ENCODE measurements around the gene NELFA. TPM values are rescaled to one million over a fixed set of nuclear protein-coding genes. Genes with fewer than 3 reads are reported as not detected.

Gene NELFA
- total RNA-seq, 1 donor from 2014 or later, result 39.6 TPM

DNA sequence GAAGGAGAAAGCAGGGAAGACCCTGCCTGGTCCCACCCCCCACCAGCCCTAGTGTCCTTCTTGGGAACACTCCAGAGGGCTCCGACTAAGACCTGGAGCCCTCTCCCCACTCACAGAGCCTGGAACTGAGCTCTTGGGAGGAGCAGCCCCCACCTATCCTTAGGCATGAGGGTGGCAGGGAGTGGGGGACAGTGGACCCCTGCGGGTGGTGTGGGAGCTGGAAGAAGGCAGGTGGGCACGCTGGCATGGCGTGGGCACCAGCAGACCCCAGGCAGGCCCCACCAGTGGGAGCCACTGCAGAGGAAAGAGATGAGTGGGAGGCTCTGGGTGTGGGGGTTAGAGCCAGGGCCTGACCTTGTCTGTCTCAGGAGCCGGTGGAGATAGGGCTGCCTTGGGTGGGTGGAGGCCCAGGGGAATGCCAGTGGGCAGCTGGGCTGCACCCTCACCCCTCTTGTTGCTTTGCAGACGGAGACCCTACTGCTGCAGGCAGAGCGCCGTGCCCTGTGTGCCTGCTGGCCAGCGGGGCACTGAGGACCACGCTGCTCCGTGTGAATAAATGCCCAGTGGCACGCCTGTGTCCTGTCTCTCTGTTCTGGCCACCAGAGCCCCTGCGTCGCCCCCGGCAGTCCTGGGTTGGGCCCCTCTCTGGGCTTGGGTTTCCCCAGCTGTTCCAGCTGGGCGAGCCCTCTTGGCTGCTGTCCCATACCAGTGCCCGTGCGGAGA is 34.8 kb upstream of the NELFA start:
- H3K27ac Mint-ChIP-seq (ENCODE audit: unreplicated experiment), result no peak overlapping the region
- no peak overlapping the region for H3K4me3 Mint-ChIP-seq (ENCODE audit: unreplicated experiment)
- peaks cover 12% of the 10 kb centered on the region for H3K27me3 Mint-ChIP-seq (ENCODE audit: unreplicated experiment)
- TF ChIP-seq, protein P1, sequence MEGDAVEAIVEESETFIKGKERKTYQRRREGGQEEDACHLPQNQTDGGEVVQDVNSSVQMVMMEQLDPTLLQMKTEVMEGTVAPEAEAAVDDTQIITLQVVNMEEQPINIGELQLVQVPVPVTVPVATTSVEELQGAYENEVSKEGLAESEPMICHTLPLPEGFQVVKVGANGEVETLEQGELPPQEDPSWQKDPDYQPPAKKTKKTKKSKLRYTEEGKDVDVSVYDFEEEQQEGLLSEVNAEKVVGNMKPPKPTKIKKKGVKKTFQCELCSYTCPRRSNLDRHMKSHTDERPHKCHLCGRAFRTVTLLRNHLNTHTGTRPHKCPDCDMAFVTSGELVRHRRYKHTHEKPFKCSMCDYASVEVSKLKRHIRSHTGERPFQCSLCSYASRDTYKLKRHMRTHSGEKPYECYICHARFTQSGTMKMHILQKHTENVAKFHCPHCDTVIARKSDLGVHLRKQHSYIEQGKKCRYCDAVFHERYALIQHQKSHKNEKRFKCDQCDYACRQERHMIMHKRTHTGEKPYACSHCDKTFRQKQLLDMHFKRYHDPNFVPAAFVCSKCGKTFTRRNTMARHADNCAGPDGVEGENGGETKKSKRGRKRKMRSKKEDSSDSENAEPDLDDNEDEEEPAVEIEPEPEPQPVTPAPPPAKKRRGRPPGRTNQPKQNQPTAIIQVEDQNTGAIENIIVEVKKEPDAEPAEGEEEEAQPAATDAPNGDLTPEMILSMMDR (IDR thresholded peaks at IDR 0.05; ENCODE audit: partially characterized antibody, unreplicated experiment), result no peak
- no peak for DNase-seq
- no peaks in the 10 kb centered on the region for H3K4me1 Mint-ChIP-seq (ENCODE audit: low read depth, unreplicated experiment)
- H3K36me3 Mint-ChIP-seq (ENCODE audit: unreplicated experiment), result peaks cover 4% of the 10 kb centered on the region
- H3K9me3 Mint-ChIP-seq (ENCODE audit: unreplicated experiment), result peaks cover 3% of the 10 kb centered on the region

DNA sequence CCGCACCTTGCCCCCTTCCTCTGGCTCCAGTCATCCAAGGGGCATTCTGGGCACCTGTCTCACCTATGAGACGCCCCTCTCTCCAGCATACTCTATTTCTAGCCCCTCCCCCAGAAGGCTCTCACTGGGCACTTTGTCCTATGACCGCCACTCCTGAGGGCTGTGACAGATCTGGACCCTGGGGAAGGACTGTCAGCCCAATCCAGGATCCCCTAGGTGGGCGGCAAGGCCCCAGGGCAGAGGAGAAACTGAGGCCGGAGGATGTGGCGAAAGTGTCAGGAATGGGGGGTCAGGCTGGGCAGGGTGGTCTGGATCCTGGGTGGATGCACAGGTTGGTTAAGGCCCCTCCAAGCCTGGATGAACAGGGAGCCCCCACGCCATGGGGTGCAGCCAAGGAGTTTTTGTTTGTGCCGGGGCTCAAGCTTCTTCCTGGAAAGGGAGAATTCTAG is 34.2 kb upstream of the NELFA start:
- H3K27me3 Mint-ChIP-seq (ENCODE audit: unreplicated experiment), result peaks cover 12% of the 10 kb centered on the region
- H3K4me3 Mint-ChIP-seq (ENCODE audit: unreplicated experiment), result peak overlapping the region; percentile 85
- peaks cover 3% of the 10 kb centered on the region for H3K9me3 Mint-ChIP-seq (ENCODE audit: unreplicated experiment)
- no peak overlapping the region for H3K27ac Mint-ChIP-seq (ENCODE audit: unreplicated experiment)
- TF ChIP-seq, protein P1 (IDR thresholded peaks at IDR 0.05; ENCODE audit: partially characterized antibody, unreplicated experiment), result no peak
- no peak for DNase-seq
- peaks cover 4% of the 10 kb centered on the region for H3K36me3 Mint-ChIP-seq (ENCODE audit: unreplicated experiment)
- H3K4me1 Mint-ChIP-seq (ENCODE audit: low read depth, unreplicated experiment), result no peaks in the 10 kb centered on the region

DNA sequence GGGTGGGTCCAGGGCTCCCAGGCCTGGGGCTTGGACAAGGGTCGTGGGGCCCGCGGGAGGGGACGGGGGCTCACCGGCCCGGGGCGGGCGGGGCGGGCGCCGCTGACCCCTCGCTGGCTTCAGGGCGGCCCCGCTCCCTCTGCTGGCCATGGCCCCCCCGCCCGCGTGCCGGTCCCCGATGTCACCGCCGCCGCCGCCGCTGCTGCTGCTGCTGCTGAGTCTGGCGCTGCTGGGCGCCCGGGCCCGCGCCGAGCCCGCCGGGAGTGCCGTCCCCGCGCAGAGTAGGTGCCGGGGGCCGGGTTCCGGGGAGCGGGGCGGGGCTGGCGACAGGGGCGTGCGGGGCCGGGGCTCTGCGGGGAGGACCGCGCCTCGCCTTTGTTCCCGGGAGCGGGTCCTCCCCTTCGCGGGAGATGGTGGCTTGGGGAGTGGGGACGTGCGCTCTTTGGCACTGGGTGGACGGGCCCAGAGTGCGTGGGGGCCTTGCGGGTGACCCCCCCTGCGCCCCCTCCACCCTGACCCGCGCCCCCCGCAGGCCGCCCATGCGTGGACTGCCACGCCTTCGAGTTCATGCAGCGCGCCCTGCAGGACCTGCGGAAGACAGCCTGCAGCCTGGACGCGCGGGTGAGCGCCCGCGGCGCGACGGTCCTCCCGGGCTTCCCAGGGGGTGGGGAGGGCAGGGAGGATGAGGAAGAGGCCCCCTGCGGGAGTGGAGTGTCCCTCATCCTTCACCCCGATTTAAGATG is 33.6 kb upstream of the NELFA start:
- peak; percentile 60 for DNase-seq
- peaks cover 12% of the 10 kb centered on the region for H3K27me3 Mint-ChIP-seq (ENCODE audit: unreplicated experiment)

DNA sequence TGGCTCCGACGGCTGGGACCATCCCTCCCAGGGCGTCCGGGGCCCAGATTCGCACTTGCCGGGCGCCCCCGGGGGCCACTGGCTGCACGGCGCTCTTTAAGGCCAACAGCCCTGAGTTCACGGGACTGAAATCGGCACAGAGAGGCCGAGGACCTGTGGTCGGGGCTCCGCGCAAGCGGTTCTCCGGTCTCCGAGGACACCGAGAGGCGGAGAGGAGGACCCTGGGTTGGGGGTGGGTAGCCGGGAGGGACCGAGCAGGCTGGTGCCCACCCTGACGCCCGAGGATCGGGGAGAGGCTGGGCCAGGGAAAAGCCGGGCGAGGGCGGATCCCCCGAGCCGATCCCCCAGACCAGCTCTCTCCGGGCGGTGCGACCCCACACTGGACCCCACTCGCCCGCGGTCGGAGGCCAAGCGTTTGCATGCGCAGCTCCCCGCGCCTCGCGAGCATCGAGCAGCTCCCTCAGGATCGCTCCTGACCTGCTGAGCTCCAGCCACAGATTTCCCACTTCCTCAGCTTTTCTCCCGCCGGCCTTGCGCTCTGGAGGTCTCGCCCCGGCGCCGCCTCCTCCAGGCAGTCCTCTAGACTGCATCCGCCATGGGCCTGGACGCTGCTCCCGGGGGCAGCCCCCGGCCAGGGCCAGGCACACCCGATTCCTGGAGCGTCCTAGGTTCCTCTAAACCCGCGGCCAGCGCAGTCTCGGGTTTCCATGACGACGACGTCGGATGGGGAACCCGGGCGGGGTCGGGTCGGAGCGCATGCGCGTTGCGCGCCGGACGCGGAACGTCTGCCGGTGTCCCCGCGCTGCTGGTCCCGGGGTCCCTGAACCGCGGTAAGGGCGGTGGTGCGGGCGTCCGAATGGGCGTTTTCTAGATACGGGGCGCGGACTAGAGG is 32.7 kb upstream of the NELFA start:
- Mint-ChIP-seq H3K9me3 (ENCODE audit: unreplicated experiment) (peaks cover 3% of the 10 kb centered on the region), H3K4me3 (ENCODE audit: unreplicated experiment) (peak overlapping the region; percentile 83)

More for the DNA sequence above, 33.6 kb upstream of the NELFA start:
- H3K36me3 Mint-ChIP-seq (ENCODE audit: unreplicated experiment), result peaks cover 4% of the 10 kb centered on the region
- TF ChIP-seq, protein P1 (IDR thresholded peaks at IDR 0.05; ENCODE audit: partially characterized antibody, unreplicated experiment), result no peak
- H3K4me1 Mint-ChIP-seq (ENCODE audit: low read depth, unreplicated experiment), result no peaks in the 10 kb centered on the region
- no peak overlapping the region for H3K27ac Mint-ChIP-seq (ENCODE audit: unreplicated experiment)
- peak overlapping the region; percentile 85 for H3K4me3 Mint-ChIP-seq (ENCODE audit: unreplicated experiment)
- H3K9me3 Mint-ChIP-seq (ENCODE audit: unreplicated experiment), result peaks cover 3% of the 10 kb centered on the region

More for the DNA sequence above, 32.7 kb upstream of the NELFA start:
- Mint-ChIP-seq H3K27me3 (ENCODE audit: unreplicated experiment) (peaks cover 12% of the 10 kb centered on the region), H3K4me1 (ENCODE audit: low read depth, unreplicated experiment) (no peaks in the 10 kb centered on the region), H3K36me3 (ENCODE audit: unreplicated experiment) (peaks cover 4% of the 10 kb centered on the region), H3K27ac (ENCODE audit: unreplicated experiment) (no peak overlapping the region)
- DNase-seq, result peak; percentile 96
- TF ChIP-seq, protein P1 (IDR thresholded peaks at IDR 0.05; ENCODE audit: partially characterized antibody, unreplicated experiment), result no peak

Measured in glutamatergic neuron (in vitro differentiated cells).